WERI-Rb-1 (cell line): ENCODE data around the gene CEP63.

Experiments
- DNase-seq: peaks from one replicate; pipeline ENCODE4 v3.0.0-alpha.2; 2020
- H3K27ac ChIP-seq: fragments of 250-450 bp; sonication (Bioruptor Pico); 2 replicates; pipeline ENCODE4 v1.5.1; 2020; ENCODE audit warnings: mild to moderate bottlenecking, moderate library complexity
- H3K27me3 ChIP-seq: fragments of 250-450 bp; sonication (Bioruptor Pico); 2 replicates; pipeline ENCODE4 v1.5.1; 2021; ENCODE audit warnings: mild to moderate bottlenecking, low read depth, moderate library complexity; ENCODE audit not compliant: insufficient read depth, severe bottlenecking
- H3K36me3 ChIP-seq: fragments of 250-450 bp; sonication (Bioruptor Pico); 2 replicates; pipeline ENCODE4 v1.5.1; 2020; ENCODE audit warnings: mild to moderate bottlenecking, moderate library complexity
- H3K4me3 ChIP-seq: 2 replicates; pipeline ENCODE4 v1.5.1; 2011; ENCODE audit warnings: low read depth, mild to moderate bottlenecking, control low read depth, low read length
- H3K9me3 ChIP-seq: fragments of 250-450 bp; sonication (Bioruptor Pico); 2 replicates; pipeline ENCODE4 v1.5.1; 2021; ENCODE audit warnings: mild to moderate bottlenecking, moderate library complexity; ENCODE audit not compliant: severe bottlenecking
- CTCF ChIP-seq: IDR thresholded peaks from 2 replicates; pipeline ENCODE4 v1.5.1; 2011; ENCODE audit warnings: low read depth, mild to moderate bottlenecking, control low read depth, inconsistent platforms, low read length

The CEP63 gene

GRCh38 chr3:134445636-134446035, 40.2 kb upstream of the CEP63 start:
- H3K9me3 ChIP-seq, result peaks cover 3% of the 10 kb centered on the region

DNA sequence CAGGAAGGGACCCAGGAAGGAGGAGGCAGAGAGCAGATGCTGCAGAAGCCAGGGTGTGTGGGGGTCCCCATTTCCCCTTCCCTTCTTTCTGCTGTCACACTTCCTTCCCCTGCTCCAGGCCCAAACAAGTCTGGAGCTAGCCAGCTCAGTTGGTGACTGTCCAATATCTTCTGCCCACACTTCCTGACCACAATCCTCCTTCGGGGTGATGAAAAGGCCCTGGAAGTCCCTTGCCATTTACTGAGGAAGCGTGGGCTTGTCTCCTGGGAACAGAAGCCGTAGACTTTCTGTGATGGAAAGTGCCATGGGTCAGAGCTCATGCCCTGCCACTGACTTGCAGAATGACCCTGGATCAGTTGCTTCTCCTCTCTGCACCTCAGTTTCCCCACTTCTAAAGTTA, 39.1 kb upstream of the CEP63 start:
- H3K27me3 ChIP-seq, result no peaks in the 10 kb centered on the region
- no peak for DNase-seq
- no peak overlapping the region for H3K4me3 ChIP-seq
- peak overlapping the region; percentile 84 for H3K27ac ChIP-seq
- H3K9me3 ChIP-seq, result peaks cover 3% of the 10 kb centered on the region
- TF ChIP-seq CTCF, result no peak
- no peaks in the 10 kb centered on the region for H3K36me3 ChIP-seq

More at GRCh38 chr3:134445636-134446035, 40.2 kb upstream of the CEP63 start:
- Histone ChIP-seq H3K36me3 (no peaks in the 10 kb centered on the region), H3K27ac (peak overlapping the region; percentile 84), H3K27me3 (no peaks in the 10 kb centered on the region), H3K4me3 (no peak overlapping the region)
- DNase-seq, result no peak
- no peak for TF ChIP-seq CTCF

- H3K36me3 ChIP-seq, result no peaks in the 10 kb centered on the region
- no peak for TF ChIP-seq CTCF
- peak overlapping the region; percentile 84 for H3K27ac ChIP-seq
- no peak overlapping the region for H3K4me3 ChIP-seq
- peaks cover 3% of the 10 kb centered on the region for H3K9me3 ChIP-seq
- no peak for DNase-seq
- H3K27me3 ChIP-seq, result no peaks in the 10 kb centered on the region
These were observed 38.5 kb upstream of the CEP63 start for GRCh38 chr3:134447351-134447750.

DNA sequence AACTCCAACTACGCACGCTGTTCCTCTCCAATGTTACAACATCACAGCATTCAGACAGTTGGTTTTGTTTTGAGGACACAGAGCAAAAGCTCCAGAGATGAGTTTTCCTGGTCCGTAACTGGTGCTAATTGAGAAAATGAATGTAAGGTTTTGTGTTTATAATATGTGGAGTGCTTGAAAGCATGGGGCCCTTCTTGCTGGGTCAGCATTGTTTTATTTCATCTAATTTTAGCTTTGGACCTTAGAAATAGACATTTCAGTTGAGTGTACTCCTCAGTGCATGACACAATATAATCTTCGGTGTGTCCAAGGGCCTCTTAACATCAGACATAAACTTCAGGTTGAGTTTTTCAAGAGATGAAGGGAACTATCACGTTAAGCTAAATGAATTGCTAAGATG, 37.2 kb upstream of the CEP63 start:
- DNase-seq, result no peak
- peaks cover 3% of the 10 kb centered on the region for H3K9me3 ChIP-seq
- no peak overlapping the region for H3K4me3 ChIP-seq
- TF ChIP-seq CTCF, result no peak
- H3K36me3 ChIP-seq, result no peaks in the 10 kb centered on the region
- H3K27me3 ChIP-seq, result no peaks in the 10 kb centered on the region
- peak overlapping the region; percentile 84 for H3K27ac ChIP-seq

GRCh38 chr3:134449277-134449676, 36.6 kb upstream of the CEP63 start:
- peak overlapping the region; percentile 84 for H3K27ac ChIP-seq
- H3K27me3 ChIP-seq, result no peaks in the 10 kb centered on the region
- H3K4me3 ChIP-seq, result no peak overlapping the region
- DNase-seq, result peak; percentile 76
- peak; percentile 79 for TF ChIP-seq CTCF
- H3K9me3 ChIP-seq, result peaks cover 3% of the 10 kb centered on the region
- H3K36me3 ChIP-seq, result no peaks in the 10 kb centered on the region

GRCh38 chr3:134449951-134450350, 35.9 kb upstream of the CEP63 start:
- Histone ChIP-seq H3K27ac (peak overlapping the region; percentile 84), H3K36me3 (no peaks in the 10 kb centered on the region), H3K27me3 (no peaks in the 10 kb centered on the region), H3K4me3 (no peak overlapping the region), H3K9me3 (no peaks in the 10 kb centered on the region)
- DNase-seq, result peak; percentile 82
- TF ChIP-seq CTCF, result no peak
